SU-DHL-6 (cell line): Measurements from ENCODE around the gene DCC.

ENCODE experiments used
- H2AFZ ChIP-seq: fragments of 200-600 bp; sonication (generic); 2 replicates; pipeline ENCODE4 v1.6.1; 2014; ENCODE audit warnings: low read depth, mild to moderate bottlenecking, moderate library complexity, mixed read lengths, antibody characterized with exemption, low read length; ENCODE audit not compliant: severe bottlenecking
- H3F3A ChIP-seq: fragments of 200-600 bp; shearing (Covaris generic); 2 replicates; pipeline ENCODE4 v1.6.0; 2016; ENCODE audit warnings: antibody characterized with exemption, mild to moderate bottlenecking; ENCODE audit not compliant: insufficient read depth
- H3K27ac ChIP-seq: fragments of 200-600 bp; sonication (generic); 2 replicates; pipeline ENCODE4 v1.5.1; 2016; ENCODE audit warnings: low read depth, mild to moderate bottlenecking, low read length, moderate library complexity, mixed read lengths
- H3K27me3 ChIP-seq: fragments of 200-600 bp; sonication (generic), shearing (Covaris generic); 2 replicates; pipeline ENCODE4 v1.6.0; 2014; ENCODE audit warnings: mild to moderate bottlenecking, low read length
- H3K36me3 ChIP-seq: fragments of 200-600 bp; sonication (generic); 2 replicates; pipeline ENCODE4 v1.6.1; 2014; ENCODE audit warnings: mild to moderate bottlenecking, low read length, mixed read lengths
- H3K4me2 ChIP-seq: fragments of 300-600, 200-600 bp; shearing (Covaris generic), sonication (generic); 2 replicates; pipeline ENCODE4 v1.6.0; 2014; ENCODE audit warnings: low read length, low read depth, mild to moderate bottlenecking; ENCODE audit not compliant: poor library complexity, severe bottlenecking
- H3K4me3 ChIP-seq: fragments of 200-600 bp; sonication (generic); 2 replicates; pipeline ENCODE4 v1.5.1; 2014; ENCODE audit warnings: antibody characterized with exemption, low read length, mild to moderate bottlenecking, mixed read lengths; ENCODE audit not compliant: insufficient read depth, poor library complexity, severe bottlenecking
- H3K79me2 ChIP-seq: fragments of 200-600 bp; sonication (generic); 2 replicates; pipeline ENCODE4 v1.6.1; 2014; ENCODE audit warnings: mild to moderate bottlenecking, low read length, moderate library complexity; ENCODE audit not compliant: insufficient read depth
- H3K9ac ChIP-seq: fragments of 200-600 bp; sonication (generic); 2 replicates; pipeline ENCODE4 v1.7.0; 2014; ENCODE audit warnings: mild to moderate bottlenecking, low read length
- H3K9me2 ChIP-seq: fragments of 200-600 bp; sonication (generic); replicated peaks from 2 replicates; pipeline ENCODE4 v1.6.1; 2014; ENCODE audit warnings: low read length; ENCODE audit not compliant: insufficient read depth
- H3K9me3 ChIP-seq: fragments of 200-600 bp; sonication (generic); 2 replicates; pipeline ENCODE4 v1.6.1; 2014; ENCODE audit warnings: low read length, mixed read lengths; ENCODE audit not compliant: insufficient read depth
- H4K20me1 ChIP-seq: fragments of 200-600 bp; sonication (generic); 2 replicates; pipeline ENCODE4 v1.6.1; 2014; ENCODE audit warnings: low read depth, mild to moderate bottlenecking, antibody characterized with exemption, low read length, moderate library complexity, mixed read lengths
- CTCF ChIP-seq: fragments of 200-600 bp; sonication (generic); IDR thresholded peaks from one replicate; pipeline ENCODE4 v1.5.1; 2017; ENCODE audit warnings: antibody characterized with exemption, mild to moderate bottlenecking, low read length, moderate library complexity; ENCODE audit not compliant: insufficient read depth, poor library complexity, severe bottlenecking
- EZH2phosphoT487 ChIP-seq: fragments of 200-600 bp; sonication (generic), shearing (Covaris generic); conservative IDR thresholded peaks from 2 replicates; pipeline ENCODE4 v1.6.1; 2018; ENCODE audit warnings: mild to moderate bottlenecking, antibody characterized with exemption, low read length, moderate library complexity, mixed read lengths

The DCC gene

GRCh38 chr18:52510139-52510538, 170.1 kb downstream of the DCC start:
- Histone ChIP-seq H3K9ac (no peak overlapping the region), H3K4me3 (no peak overlapping the region), H3K9me2 (no peaks in the 10 kb centered on the region), H3K79me2 (no peaks in the 10 kb centered on the region), H3K9me3 (no peaks in the 10 kb centered on the region), H2AFZ (no peak overlapping the region), H3K4me2 (no peak overlapping the region), H3K36me3 (no peaks in the 10 kb centered on the region), H3K27ac (no peak overlapping the region), H3F3A (no peaks in the 10 kb centered on the region), H3K27me3 (no peaks in the 10 kb centered on the region), H4K20me1 (no peaks in the 10 kb centered on the region)
- TF ChIP-seq EZH2phosphoT487 (no peak), CTCF (no peak)

- Histone ChIP-seq H3K27me3 (no peaks in the 10 kb centered on the region), H3F3A (no peaks in the 10 kb centered on the region), H3K79me2 (no peaks in the 10 kb centered on the region), H2AFZ (no peak overlapping the region), H3K4me2 (no peak overlapping the region), H3K27ac (no peak overlapping the region), H3K4me3 (no peak overlapping the region), H3K36me3 (no peaks in the 10 kb centered on the region), H3K9me2 (no peaks in the 10 kb centered on the region), H3K9me3 (no peaks in the 10 kb centered on the region), H3K9ac (no peak overlapping the region), H4K20me1 (no peaks in the 10 kb centered on the region)
- TF ChIP-seq EZH2phosphoT487 (no peak), CTCF (no peak)
Observed at GRCh38 chr18:52518086-52518485, 178.1 kb downstream of the DCC start.

- TF ChIP-seq EZH2phosphoT487: no peak
- no peak for TF ChIP-seq CTCF
- Histone ChIP-seq H3K9me2 (no peaks in the 10 kb centered on the region), H3K4me2 (no peak overlapping the region), H3K4me3 (no peak overlapping the region), H3K9me3 (no peaks in the 10 kb centered on the region), H3F3A (no peaks in the 10 kb centered on the region), H4K20me1 (no peaks in the 10 kb centered on the region), H3K79me2 (no peaks in the 10 kb centered on the region), H3K27me3 (no peaks in the 10 kb centered on the region), H3K27ac (no peak overlapping the region), H3K36me3 (no peaks in the 10 kb centered on the region), H2AFZ (no peak overlapping the region), H3K9ac (no peak overlapping the region)
Observed at GRCh38 chr18:52519021-52519420, 179.0 kb downstream of the DCC start.
